Stimulated activated naive CD8-positive, alpha-beta T cell treated with anti-CD3 and anti-CD28 coated beads, Interleukin-15, Interleukin-2, amounts not matched to agents 100 ng/mL and 50 ng/mL, for 24 hours (primary cell): ENCODE data around the gene MFRP.
"Not testable (repeated sequence)": the region's sequence is repeated elsewhere in the genome, so short reads cannot be mapped to it uniquely, and the experiment has no call there.

Source experiments
- H3K27ac Mint-ChIP-seq: one replicate; pipeline ENCODE4 v1.8.0; 2021; ENCODE audit warnings: mild to moderate bottlenecking, mixed read lengths
- H3K27me3 Mint-ChIP-seq: one replicate; pipeline ENCODE4 v1.8.0; 2021; ENCODE audit warnings: mixed read lengths
- H3K36me3 Mint-ChIP-seq: one replicate; pipeline ENCODE4 v1.8.0; 2021; ENCODE audit warnings: low read depth, mixed read lengths
- H3K4me1 Mint-ChIP-seq: one replicate; pipeline ENCODE4 v1.8.0; 2021; ENCODE audit warnings: low read depth, mixed read lengths
- H3K4me3 Mint-ChIP-seq: one replicate; pipeline ENCODE4 v1.8.0; 2021; ENCODE audit warnings: mild to moderate bottlenecking, mixed read lengths
- H3K9me3 Mint-ChIP-seq: one replicate; pipeline ENCODE4 v1.8.0; 2021; ENCODE audit warnings: mixed read lengths

The MFRP gene

DNA sequence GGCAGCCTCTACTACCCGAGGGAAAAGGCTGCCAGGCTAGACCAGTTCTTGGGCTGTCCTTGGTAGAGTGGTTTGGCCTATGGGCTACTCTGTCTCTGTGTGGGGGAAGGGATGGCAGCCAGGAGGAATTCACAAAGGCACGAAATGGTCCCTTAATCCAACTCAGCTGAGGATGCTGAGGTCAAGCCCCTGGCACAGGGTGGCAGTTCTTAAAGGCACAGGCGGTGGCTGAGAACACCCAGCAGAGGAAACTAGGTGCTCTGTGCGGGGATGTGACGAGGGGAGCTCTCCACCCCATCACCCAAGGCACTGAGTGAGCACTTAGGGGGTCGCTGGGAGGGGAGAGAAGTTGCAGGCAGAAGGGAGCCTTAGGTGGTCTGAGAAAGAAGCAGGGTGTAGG, at the start of gene MFRP:
TSS of gene MFRP (minus strand) at position 101 of the 400 bp plus-strand sequence. CDS start 192 bp downstream, outside the sequence.
- peaks cover 18% of the 10 kb centered on the region for H3K27me3 Mint-ChIP-seq
- H3K4me3 Mint-ChIP-seq = no peak within 1 kb of the TSS
- no peaks in the 10 kb centered on the region for H3K9me3 Mint-ChIP-seq
- H3K36me3 Mint-ChIP-seq = no peaks in the 10 kb centered on the region
- no peaks in the 10 kb centered on the region for H3K4me1 Mint-ChIP-seq
- H3K27ac Mint-ChIP-seq = no peak within 1 kb of the TSS

DNA sequence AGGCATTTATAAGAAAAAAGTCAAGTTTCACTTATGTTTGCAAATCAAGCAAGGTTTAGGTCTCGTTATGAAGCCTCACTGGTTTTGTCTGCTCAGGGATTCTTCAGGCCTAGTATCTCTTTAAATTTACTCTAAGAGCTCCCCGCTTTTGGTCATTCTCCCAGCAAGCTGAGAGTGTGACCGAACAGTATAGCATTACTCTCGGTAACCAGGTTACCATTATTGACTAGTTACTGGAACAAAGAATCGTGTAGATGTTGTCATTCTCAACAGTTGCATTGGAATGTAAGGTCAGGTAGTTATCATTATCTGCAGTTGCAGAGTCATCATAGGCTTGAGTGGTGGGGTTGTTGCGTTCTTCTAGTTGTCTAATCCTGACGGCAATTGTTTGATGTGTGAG, 44.8 kb upstream of the MFRP start:
- Mint-ChIP-seq H3K4me1 (no peaks in the 10 kb centered on the region), H3K36me3 (no peaks in the 10 kb centered on the region), H3K4me3 (no peak overlapping the region), H3K9me3 (no peaks in the 10 kb centered on the region), H3K27ac (no peak overlapping the region), H3K27me3 (peaks cover 17% of the 10 kb centered on the region)

DNA sequence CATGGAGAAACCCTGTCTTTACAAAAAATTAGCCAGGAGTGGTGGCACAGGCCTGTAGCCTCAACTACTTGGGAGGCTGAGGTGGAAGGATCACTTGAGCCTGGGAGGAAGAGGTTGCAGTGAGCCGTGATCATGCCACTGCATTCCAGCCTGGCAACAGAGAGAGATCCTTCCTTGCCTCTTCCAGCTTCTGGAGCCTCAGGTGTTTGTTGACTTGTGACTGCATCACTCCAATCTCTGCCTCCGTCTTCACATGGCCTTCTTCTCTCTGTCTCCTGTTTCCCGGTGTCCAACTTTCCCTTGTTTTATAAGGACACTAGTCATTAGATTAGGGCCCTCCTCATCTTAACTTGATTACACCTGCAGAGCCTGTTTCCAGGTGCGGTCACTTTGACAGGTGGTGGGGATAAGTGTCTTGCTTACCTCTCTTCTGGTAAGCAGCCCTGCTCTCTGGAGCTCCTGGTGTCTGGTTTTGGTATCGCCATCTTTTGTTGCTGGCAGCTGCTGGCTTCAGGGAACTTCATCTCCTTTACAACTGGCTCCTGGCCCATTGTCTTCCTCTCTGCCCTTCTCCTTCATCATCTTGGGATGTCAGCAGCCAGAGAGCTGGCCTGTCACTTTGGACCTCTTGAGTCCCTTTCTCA, 43.2 kb upstream of the MFRP start:
- H3K9me3 Mint-ChIP-seq = no peaks in the 10 kb centered on the region
- H3K4me1 Mint-ChIP-seq = no peaks in the 10 kb centered on the region
- no peak overlapping the region for H3K4me3 Mint-ChIP-seq
- peaks cover 11% of the 10 kb centered on the region for H3K27me3 Mint-ChIP-seq
- H3K27ac Mint-ChIP-seq = no peak overlapping the region
- no peaks in the 10 kb centered on the region for H3K36me3 Mint-ChIP-seq

DNA sequence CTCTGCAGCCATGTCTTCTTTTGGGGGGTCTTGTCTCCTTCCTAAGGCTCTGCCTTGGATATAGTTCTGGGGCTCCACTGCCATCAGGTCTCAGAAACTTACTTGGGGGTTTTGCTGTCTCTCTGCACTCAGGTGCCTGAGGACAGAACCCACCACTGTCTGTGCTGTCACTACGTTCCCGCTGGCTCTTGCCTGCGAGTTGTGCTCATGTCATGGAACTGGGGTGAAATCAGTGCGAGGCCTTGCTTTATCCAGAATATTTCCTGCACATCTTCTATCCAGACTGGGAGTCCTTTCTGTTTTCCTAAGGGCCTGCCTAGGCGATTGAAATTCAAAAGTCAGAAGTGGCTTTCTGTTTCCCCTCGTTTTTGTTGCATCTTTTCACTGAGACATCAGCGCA, 41.6 kb upstream of the MFRP start:
- Mint-ChIP-seq H3K27me3 (peaks cover 3% of the 10 kb centered on the region), H3K4me3 (no peak overlapping the region), H3K4me1 (no peaks in the 10 kb centered on the region), H3K27ac (no peak overlapping the region), H3K9me3 (no peaks in the 10 kb centered on the region), H3K36me3 (no peaks in the 10 kb centered on the region)

DNA sequence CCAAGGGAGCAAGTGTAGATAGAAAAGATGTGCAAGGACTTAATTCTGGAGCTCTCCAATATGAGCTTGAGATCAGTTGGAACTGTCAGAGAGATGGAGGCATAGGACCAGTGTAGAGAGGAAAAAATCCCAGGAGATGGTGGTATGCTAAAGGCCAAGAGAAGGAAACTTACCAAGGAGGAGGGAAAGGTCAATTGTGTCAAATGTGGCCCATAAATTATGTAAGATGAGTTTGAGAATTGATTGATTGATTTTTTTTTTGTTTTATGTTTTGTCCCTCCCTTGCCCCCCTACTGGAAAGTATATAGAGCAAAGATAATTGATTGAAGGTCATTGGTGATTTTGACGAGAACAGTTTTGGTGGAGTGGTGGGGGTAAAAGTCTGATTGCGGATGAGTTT, 37.8 kb upstream of the MFRP start:
- Mint-ChIP-seq H3K4me3 (no peak overlapping the region), H3K36me3 (no peaks in the 10 kb centered on the region), H3K27me3 (no peaks in the 10 kb centered on the region), H3K4me1 (no peaks in the 10 kb centered on the region), H3K9me3 (no peaks in the 10 kb centered on the region), H3K27ac (no peak overlapping the region)

DNA sequence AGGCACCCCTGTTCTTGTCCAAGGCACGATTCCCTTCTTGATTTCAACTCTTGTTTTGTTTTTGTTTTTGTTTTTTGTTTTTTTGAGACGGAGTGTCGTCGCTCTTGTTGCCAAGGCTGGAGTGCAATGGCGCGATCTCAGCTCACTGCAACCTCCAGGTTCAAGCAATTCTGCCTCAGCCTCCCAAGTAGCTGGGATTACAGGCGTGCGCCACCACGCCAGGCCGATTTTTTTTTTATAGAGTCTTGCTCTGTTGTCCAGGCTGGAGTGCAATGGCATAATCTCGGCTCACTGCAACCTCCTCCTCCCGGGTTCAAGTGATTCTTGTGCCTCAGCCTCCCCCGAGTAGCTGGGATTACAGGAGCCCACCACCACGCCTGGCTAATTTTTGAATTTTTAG, 36.0 kb upstream of the MFRP start:
- H3K4me3 Mint-ChIP-seq, H3K36me3 Mint-ChIP-seq: not testable (repeated sequence)

DNA sequence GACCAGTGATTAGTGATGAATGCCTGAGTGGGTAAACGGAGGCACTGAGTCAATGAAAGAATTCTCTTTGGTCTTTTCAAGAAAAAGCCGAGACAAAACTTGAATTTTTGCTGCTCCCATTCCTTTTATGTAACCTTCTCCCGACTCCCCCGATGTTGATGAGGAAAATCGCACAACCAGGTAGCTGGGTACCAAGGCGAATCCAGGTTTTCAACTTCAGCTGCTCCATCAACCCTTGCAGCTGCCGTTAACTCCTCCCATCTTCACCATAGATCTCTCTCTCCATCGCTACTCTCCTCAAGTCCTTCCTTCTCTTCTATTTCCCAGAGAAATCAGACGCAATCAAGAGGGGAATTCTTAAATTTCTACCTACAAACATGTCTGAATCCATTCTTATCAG, 35.6 kb upstream of the MFRP start:
- no peaks in the 10 kb centered on the region for H3K9me3 Mint-ChIP-seq
- H3K36me3 Mint-ChIP-seq = no peaks in the 10 kb centered on the region
- H3K4me3 Mint-ChIP-seq = no peak overlapping the region
- no peaks in the 10 kb centered on the region for H3K27me3 Mint-ChIP-seq
- no peaks in the 10 kb centered on the region for H3K4me1 Mint-ChIP-seq
- no peak overlapping the region for H3K27ac Mint-ChIP-seq

More for the DNA sequence above, 36.0 kb upstream of the MFRP start:
- not testable (repeated sequence) for H3K9me3 Mint-ChIP-seq, H3K4me1 Mint-ChIP-seq, H3K27ac Mint-ChIP-seq, H3K27me3 Mint-ChIP-seq

DNA sequence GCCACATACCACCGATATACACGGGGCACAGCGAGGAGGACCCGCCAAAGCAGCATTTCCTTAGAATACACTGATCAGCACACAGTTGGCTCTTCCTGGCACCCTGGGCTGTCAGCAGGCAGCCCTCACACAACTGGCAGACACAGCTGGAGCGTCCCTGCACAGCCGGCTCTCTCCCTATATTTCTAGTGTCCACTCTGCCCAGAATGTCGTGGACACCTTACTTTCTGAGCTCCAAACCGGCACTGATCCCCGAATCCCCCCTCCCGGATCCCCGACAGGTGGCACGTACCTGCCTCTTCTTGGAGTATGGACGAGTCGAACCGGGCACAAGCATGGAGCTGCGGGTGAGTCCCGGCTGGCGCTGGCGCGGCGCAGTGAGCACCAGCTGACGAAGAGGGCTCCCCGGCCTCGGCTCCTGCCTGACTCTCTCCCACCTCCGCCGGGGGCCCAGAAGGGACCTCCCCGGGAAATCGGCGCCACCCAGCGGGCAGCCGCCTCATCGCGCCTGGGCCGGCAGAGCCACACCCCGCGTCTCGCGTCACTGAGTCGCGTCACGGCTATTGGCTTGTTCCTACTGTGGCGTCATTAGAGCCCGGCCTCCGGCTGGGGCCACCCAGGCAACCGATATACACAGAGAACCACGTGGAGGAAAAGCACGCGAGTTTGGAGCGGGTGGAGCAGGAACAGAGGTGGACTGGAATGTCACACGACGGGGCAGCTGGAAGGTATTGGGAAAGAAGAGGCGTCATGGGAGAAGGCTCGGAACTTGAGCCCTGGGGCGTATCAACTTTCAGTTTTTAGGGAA, 34.9 kb upstream of the MFRP start, which contains the start of gene USP2:
TSS of gene USP2 (minus strand) at position 510 of the 808 bp plus-strand sequence. CDS start 8,210 bp downstream, outside the sequence.
- Mint-ChIP-seq H3K27me3 (no peaks in the 10 kb centered on the region), H3K4me3 (no peak within 1 kb of the TSS)

DNA sequence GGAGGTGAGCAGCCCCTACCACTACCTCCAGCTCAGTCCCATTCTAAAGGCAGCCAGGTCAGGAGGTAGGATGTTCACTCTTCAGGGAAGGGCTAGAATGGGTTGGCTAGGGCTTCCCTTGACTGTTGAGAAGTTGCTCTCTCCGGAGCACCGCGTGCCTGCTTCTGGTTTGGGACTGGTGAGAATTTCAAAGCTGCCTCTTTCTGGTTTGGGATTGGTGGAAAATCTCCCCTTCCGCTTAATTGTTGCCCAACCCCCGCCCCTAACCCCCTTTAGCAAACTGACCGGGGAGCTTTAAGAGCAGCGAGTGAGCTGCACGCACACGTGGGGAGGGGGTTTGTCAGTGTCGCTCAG, 34.3 kb upstream of the MFRP start:
- Mint-ChIP-seq H3K4me3 (no peak overlapping the region), H3K4me1 (no peaks in the 10 kb centered on the region), H3K27me3 (no peaks in the 10 kb centered on the region), H3K27ac (no peak overlapping the region), H3K9me3 (no peaks in the 10 kb centered on the region), H3K36me3 (no peaks in the 10 kb centered on the region)

More for the DNA sequence above, 34.9 kb upstream of the MFRP start, which contains the start of gene USP2:
- Mint-ChIP-seq H3K4me1 (no peaks in the 10 kb centered on the region), H3K36me3 (no peaks in the 10 kb centered on the region), H3K27ac (no peak within 1 kb of the TSS), H3K9me3 (no peaks in the 10 kb centered on the region)

DNA sequence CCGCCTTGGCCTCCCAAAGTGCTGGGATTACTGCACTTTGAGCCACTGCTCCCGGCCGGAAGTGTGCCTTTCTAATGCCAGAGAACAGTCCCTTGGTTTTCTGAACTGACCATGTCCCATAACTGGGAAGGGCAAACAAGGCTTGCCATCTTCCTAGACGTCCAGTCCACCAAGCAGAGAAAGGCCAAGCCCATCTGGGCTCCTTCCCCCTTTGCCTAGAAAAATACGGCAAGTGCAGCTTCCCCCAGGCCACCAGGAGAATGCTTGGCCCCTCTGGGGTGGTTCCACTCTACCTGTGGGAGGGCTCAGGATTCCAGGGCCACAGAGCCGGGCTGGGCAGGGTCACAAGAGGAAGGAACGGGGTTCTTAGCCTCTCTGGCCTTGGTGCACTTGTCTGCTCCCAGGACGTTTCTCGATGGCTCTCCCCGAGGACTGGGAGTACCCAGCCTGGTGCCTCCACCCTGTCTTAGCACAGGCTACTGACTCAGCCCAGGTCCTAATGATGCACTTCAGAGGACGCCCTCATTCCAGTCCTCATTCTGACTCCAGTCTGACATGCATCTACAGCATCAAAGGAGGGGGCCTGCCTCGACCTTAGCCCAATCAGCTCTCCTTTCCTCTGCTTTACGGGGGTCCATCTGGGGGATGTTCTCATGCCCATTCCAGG, 33.8 kb upstream of the MFRP start:
- no peaks in the 10 kb centered on the region for H3K36me3 Mint-ChIP-seq
- no peaks in the 10 kb centered on the region for H3K27me3 Mint-ChIP-seq
- H3K4me1 Mint-ChIP-seq = no peaks in the 10 kb centered on the region
- no peaks in the 10 kb centered on the region for H3K9me3 Mint-ChIP-seq
- H3K4me3 Mint-ChIP-seq = no peak overlapping the region
- H3K27ac Mint-ChIP-seq = no peak overlapping the region

DNA sequence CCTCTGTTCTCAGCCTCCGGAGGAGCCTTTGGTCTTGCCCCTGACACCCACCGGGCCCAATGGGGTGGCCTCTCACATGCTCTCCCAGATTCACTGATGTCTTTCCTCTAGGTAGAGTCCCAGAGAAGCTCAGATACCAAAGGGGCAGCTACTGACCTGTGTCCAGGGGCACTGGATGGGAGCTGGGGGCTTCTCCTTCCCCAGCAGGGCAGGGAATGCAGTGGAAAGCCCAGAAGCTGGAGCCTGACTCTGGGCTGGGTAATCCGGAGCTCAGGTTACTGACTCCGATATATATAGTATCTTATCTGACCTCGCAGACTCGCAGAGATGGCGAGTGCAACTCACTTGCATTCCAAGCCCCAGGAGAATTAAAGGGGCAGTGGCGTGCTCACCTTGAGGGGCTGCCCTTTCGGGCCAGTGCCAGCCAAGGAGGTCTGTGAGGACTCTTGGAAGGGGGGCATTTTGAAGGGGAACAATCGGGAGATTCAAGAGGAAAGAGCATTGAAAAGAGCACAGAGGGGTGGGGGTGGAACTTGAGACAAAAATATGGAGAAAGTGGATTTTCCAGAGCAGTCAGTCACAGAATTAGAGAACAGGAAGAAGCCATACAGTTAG, 32.5 kb upstream of the MFRP start:
- H3K9me3 Mint-ChIP-seq = no peaks in the 10 kb centered on the region
- H3K27me3 Mint-ChIP-seq = no peaks in the 10 kb centered on the region
- no peak overlapping the region for H3K27ac Mint-ChIP-seq
- no peaks in the 10 kb centered on the region for H3K36me3 Mint-ChIP-seq
- H3K4me3 Mint-ChIP-seq = no peak overlapping the region
- H3K4me1 Mint-ChIP-seq = no peaks in the 10 kb centered on the region

DNA sequence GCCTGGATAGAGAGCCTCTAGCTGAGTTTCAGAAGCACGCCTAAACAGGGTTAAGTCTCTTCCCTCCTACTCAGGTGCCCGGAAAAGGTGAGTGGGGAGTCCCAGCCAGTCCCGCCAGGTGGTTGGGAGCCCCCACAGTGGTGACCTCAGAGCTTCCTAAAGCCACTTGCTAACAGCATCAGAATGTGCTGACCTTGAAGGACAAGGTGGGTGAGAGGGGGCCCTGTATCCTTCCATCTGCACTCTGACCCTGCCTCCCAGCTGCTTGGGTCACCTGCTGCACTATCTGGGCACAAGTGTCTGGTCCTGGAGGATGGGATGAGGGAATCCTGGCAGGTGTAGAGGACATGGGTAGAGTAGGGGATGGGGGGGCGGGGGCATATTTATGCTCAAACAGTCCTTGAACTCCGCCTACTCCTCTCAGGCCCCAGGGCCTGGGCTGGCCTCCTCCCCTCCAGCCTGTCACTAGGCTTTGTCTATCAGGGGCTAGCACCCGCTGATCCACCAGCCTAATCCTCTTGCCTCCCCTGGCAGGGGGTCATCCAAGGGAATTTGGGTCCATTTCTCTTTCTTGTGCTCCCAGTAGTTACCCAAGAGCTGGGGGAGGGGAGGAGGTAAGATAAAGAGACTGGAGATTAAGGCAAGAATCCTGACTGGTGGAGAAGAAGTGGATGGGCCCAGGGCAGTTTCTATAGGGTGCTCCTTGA, 31.6 kb upstream of the MFRP start:
- Mint-ChIP-seq H3K4me3 (no peak overlapping the region), H3K27me3 (no peaks in the 10 kb centered on the region), H3K27ac (no peak overlapping the region), H3K36me3 (no peaks in the 10 kb centered on the region), H3K4me1 (no peaks in the 10 kb centered on the region), H3K9me3 (no peaks in the 10 kb centered on the region)

DNA sequence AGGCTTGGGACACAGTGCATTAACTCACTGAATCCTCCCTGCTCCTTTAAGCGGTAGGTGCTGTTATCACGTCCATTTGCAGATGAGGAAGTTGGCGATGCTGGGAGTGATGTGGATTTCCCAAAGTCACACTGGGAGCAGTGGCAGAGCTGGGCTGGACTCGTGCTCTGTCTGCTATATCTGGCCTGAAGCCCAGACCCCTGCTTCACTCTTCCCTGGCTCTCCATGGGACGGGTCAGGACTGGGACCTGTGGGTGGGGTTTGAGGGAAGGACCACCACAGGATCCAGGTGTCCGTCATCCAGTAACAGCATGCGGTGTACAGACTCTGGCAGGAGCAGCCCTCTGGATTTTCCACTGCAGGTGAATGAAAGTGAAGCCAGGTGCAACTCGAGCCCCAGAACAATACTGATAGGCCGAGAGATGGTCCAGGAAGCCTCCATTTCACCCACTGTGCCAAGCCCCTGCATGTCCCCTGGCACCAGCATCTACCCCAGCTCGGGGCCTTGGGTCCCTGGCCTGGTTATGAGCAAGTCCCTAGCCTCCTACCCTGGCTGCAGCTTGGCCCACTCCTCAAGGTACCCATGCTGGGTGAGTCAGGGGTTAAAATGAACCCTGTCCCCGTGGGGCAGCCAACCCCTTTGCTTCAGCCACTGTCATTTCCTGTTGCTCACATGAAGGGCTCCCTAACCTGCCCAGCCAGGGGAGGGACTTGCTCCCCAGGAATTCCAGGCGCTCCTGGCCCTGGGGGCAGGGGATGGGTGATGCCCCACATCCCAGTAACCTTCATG, 30.8 kb upstream of the MFRP start:
- H3K27ac Mint-ChIP-seq = no peak overlapping the region
- no peaks in the 10 kb centered on the region for H3K27me3 Mint-ChIP-seq
- H3K4me1 Mint-ChIP-seq = no peaks in the 10 kb centered on the region
- no peak overlapping the region for H3K4me3 Mint-ChIP-seq
- no peaks in the 10 kb centered on the region for H3K36me3 Mint-ChIP-seq
- no peaks in the 10 kb centered on the region for H3K9me3 Mint-ChIP-seq
